Fibroblast of upper back skin (primary cell): Measurements from ENCODE around the gene ABCC11.

ENCODE experiments used
- DNase-seq: peaks from one replicate; pipeline ENCODE4 v3.0.0-alpha.2; 2013

ABCC11 gene

GRCh38 chr16:48247311-48247710 lies at the start of gene ABCC11:
Gene ABCC11 (minus strand): TSS chr16:48247539. CDS start chr16:48231921, 15,618 bp downstream.
- DNase-seq: no peak

GRCh38 chr16:48295488-48296281 lies 48.3 kb upstream of the ABCC11 start:
- no peak for DNase-seq

- DNase-seq: no peak
Observed at GRCh38 chr16:48294724-48295123, 47.4 kb upstream of the ABCC11 start.

- DNase-seq: no peak
Observed at GRCh38 chr16:48292452-48292851, 45.1 kb upstream of the ABCC11 start.

- DNase-seq: no peak
Observed at GRCh38 chr16:48291754-48292153, 44.4 kb upstream of the ABCC11 start.

GRCh38 chr16:48291303-48291702 lies 44.0 kb upstream of the ABCC11 start:
- peak; percentile 36 for DNase-seq

GRCh38 chr16:48287239-48287638 lies 39.9 kb upstream of the ABCC11 start:
- no peak for DNase-seq

- no peak for DNase-seq
Observed at GRCh38 chr16:48284772-48285409, 37.6 kb upstream of the ABCC11 start.

GRCh38 chr16:48282636-48283263 lies 35.4 kb upstream of the ABCC11 start:
- no peak for DNase-seq

GRCh38 chr16:48280546-48280945 lies 33.2 kb upstream of the ABCC11 start:
- DNase-seq: no peak

- DNase-seq: no peak
Observed at GRCh38 chr16:48279199-48279598, 31.9 kb upstream of the ABCC11 start.

GRCh38 chr16:48277158-48277557 lies 29.8 kb upstream of the ABCC11 start:
- DNase-seq: no peak

GRCh38 chr16:48276102-48276501 lies 28.8 kb upstream of the ABCC11 start:
- no peak for DNase-seq

GRCh38 chr16:48274476-48274875 lies 27.1 kb upstream of the ABCC11 start:
- no peak for DNase-seq

- no peak for DNase-seq
Observed at GRCh38 chr16:48272837-48273421, 25.6 kb upstream of the ABCC11 start.

- peak; percentile 34 for DNase-seq
Observed at GRCh38 chr16:48271728-48272127, 24.4 kb upstream of the ABCC11 start.

- DNase-seq: no peak
Observed at GRCh38 chr16:48269011-48269410, 21.7 kb upstream of the ABCC11 start.

- no peak for DNase-seq
Observed at GRCh38 chr16:48262631-48263030, 15.3 kb upstream of the ABCC11 start.

- no peak for DNase-seq
Observed at GRCh38 chr16:48261569-48261968, 14.2 kb upstream of the ABCC11 start.

GRCh38 chr16:48256579-48257177 lies 9.3 kb upstream of the ABCC11 start:
- no peak for DNase-seq

GRCh38 chr16:48252013-48252412 lies 4.7 kb upstream of the ABCC11 start:
- no peak for DNase-seq

- DNase-seq: no peak
Observed at GRCh38 chr16:48250520-48251278, 3.4 kb upstream of the ABCC11 start.
